ENCODE results near the gene SLC29A2. TPM values are rescaled to one million over a fixed set of nuclear protein-coding genes. Genes with fewer than 3 reads are reported as not detected.

The SLC29A2 gene
- total and polyA plus RNA-seq, 2 donors (not counting 1 experiment from before 2014, with no cell fraction given): 16.2 to 18.5 TPM

GRCh38 chr11:66333896-66334604 is 37.5 kb downstream of the SLC29A2 start:
- Histone ChIP-seq H3K4me3 (ENCODE audit: control extremely low read depth in 1 of 5, extremely low read depth in 1 of 5, insufficient read depth in 1 of 5, low read depth in 2 of 5, low read length in 4 of 5) (no peak overlapping the region), H3K9me3 (ENCODE audit: control extremely low read depth in 1 of 3, control insufficient read depth in 2 of 3, insufficient read depth in 1 of 3, low read length in 2 of 3) (no peaks in the 10 kb centered on the region), H3K9ac (ENCODE audit: low read length) (no peak overlapping the region), H3K4me1 (ENCODE audit: control insufficient read depth in 2 of 2, insufficient read depth in 2 of 2, low read length in 2 of 2) (peaks cover 15 to 25% of the 10 kb centered on the region in 2 donors), H3K27ac (ENCODE audit: low read length in 2 of 2) (no peak overlapping the region), H2AFZ (ENCODE audit: insufficient read depth, low read depth, low read length, poor library complexity, severe bottlenecking) (no peak overlapping the region), H3K27me3 (replicated peaks in 1 of 4; ENCODE audit: control extremely low read depth in 1 of 4, control insufficient read depth in 3 of 4, insufficient read depth in 4 of 4, low read length in 3 of 4) (peaks cover 0 to 9% (median 3%) of the 10 kb centered on the region in 4 experiments), H3K36me3 (replicated peaks in 1 of 2; ENCODE audit: control extremely low read depth in 1 of 2, control insufficient read depth in 1 of 2, extremely low read depth in 1 of 2, insufficient read depth in 2 of 2, low read length in 1 of 2) (peaks cover 0 to 17% of the 10 kb centered on the region in 2 experiments), H3K4me2 (replicated peaks; ENCODE audit: low read depth, low read length, poor library complexity, severe bottlenecking) (no peak overlapping the region), H4K20me1 (ENCODE audit: control insufficient read depth, insufficient read depth, low read length, poor library complexity, severe bottlenecking) (no peaks in the 10 kb centered on the region), H3K79me2 (ENCODE audit: control insufficient read depth, insufficient read depth, low read length) (no peaks in the 10 kb centered on the region)
- no peak for TF ChIP-seq EZH2 (IDR thresholded peaks at IDR 0.05; ENCODE audit: borderline replicate concordance, insufficient read depth, low read depth, low read length, poor library complexity, severe bottlenecking)
- TF ChIP-seq CTCF (IDR thresholded peaks at IDR 0.05): no peak
- CTCF ChIA-PET: interaction anchor here (1.2 to 3.0 kb wide), 4 partner anchors 16 to 55 kb away, joined by 3 to 24 read pairs (median 7); no protein-coding TSS in a partner anchor
- Mint-ChIP-seq H3K9me3 (ENCODE audit: insufficient read depth) (no peaks in the 10 kb centered on the region), H3K27me3 (no peaks in the 10 kb centered on the region), H3K4me1 (peaks cover 21% of the 10 kb centered on the region), H3K4me3 (no peak overlapping the region), H3K27ac (no peak overlapping the region)
- 93% methylated on average over 23 of the region's 29 CpGs for WGBS (ENCODE audit: insufficient coverage)
- peak; percentile 8 for DNase-seq
- intact Hi-C loops (cut with micrococcal nuclease): no loop called here
- no peak for ATAC-seq (ENCODE audit: low read depth)
- POLR2A ChIA-PET: no interaction called here

- Histone ChIP-seq H2AFZ (ENCODE audit: insufficient read depth, low read depth, low read length, poor library complexity, severe bottlenecking) (no peak overlapping the region), H3K27ac (ENCODE audit: low read length in 2 of 2) (no peak overlapping the region), H3K27me3 (replicated peaks in 1 of 4; ENCODE audit: control extremely low read depth in 1 of 4, control insufficient read depth in 3 of 4, insufficient read depth in 4 of 4, low read length in 3 of 4) (peaks cover 0 to 9% (median 3%) of the 10 kb centered on the region in 4 experiments), H3K9ac (ENCODE audit: low read length) (no peak overlapping the region), H3K4me3 (ENCODE audit: control extremely low read depth in 1 of 5, extremely low read depth in 1 of 5, insufficient read depth in 1 of 5, low read depth in 2 of 5, low read length in 4 of 5) (no peak overlapping the region), H3K4me1 (ENCODE audit: control insufficient read depth in 2 of 2, insufficient read depth in 2 of 2, low read length in 2 of 2) (peaks cover 19 to 30% of the 10 kb centered on the region in 2 donors), H3K79me2 (ENCODE audit: control insufficient read depth, insufficient read depth, low read length) (no peaks in the 10 kb centered on the region), H3K4me2 (replicated peaks; ENCODE audit: low read depth, low read length, poor library complexity, severe bottlenecking) (no peak overlapping the region), H3K9me3 (ENCODE audit: control extremely low read depth in 1 of 3, control insufficient read depth in 2 of 3, insufficient read depth in 1 of 3, low read length in 2 of 3) (no peaks in the 10 kb centered on the region), H4K20me1 (ENCODE audit: control insufficient read depth, insufficient read depth, low read length, poor library complexity, severe bottlenecking) (no peaks in the 10 kb centered on the region), H3K36me3 (replicated peaks in 1 of 2; ENCODE audit: control extremely low read depth in 1 of 2, control insufficient read depth in 1 of 2, extremely low read depth in 1 of 2, insufficient read depth in 2 of 2, low read length in 1 of 2) (peaks cover 0 to 10% of the 10 kb centered on the region in 2 experiments)
- intact Hi-C loops (cut with micrococcal nuclease): no loop called here
- Mint-ChIP-seq H3K9me3 (ENCODE audit: insufficient read depth) (no peaks in the 10 kb centered on the region), H3K27me3 (no peaks in the 10 kb centered on the region), H3K4me1 (peaks cover 24% of the 10 kb centered on the region), H3K27ac (no peak overlapping the region), H3K4me3 (no peak overlapping the region)
- POLR2A ChIA-PET: no interaction called here
- no peak for ATAC-seq (ENCODE audit: low read depth)
- CTCF ChIA-PET: interaction anchor here (1.2 to 3.0 kb wide), 3 partner anchors 15 to 55 kb away, joined by 3 to 24 read pairs (median 6); no protein-coding TSS in a partner anchor
- peak; percentile 13 for DNase-seq
- WGBS (ENCODE audit: insufficient coverage): 93% methylated on average over 11 of the region's 19 CpGs
- TF ChIP-seq CTCF (IDR thresholded peaks at IDR 0.05): no peak
Observed at GRCh38 chr11:66333220-66333877, 38.2 kb downstream of the SLC29A2 start.

Measured in B cell (primary cell).